Measurements from ENCODE around the gene DIAPH2. TPM values are rescaled to one million over a fixed set of nuclear protein-coding genes. Genes with fewer than 3 reads are reported as not detected.
A peak's percentile ranks its signal among the peaks of the same experiment; 100 is the strongest.

DIAPH2 gene
- total RNA-seq, 2 donors from 2014 or later: 29.7 to 31.7 TPM

- H3K4me1 Mint-ChIP-seq (ENCODE audit: low read depth in 2 of 2): no peaks in the 10 kb centered on the region
- H3K36me3 Mint-ChIP-seq: no peaks in the 10 kb centered on the region
- H3K9me3 Mint-ChIP-seq: no peaks in the 10 kb centered on the region
- H3K27me3 Mint-ChIP-seq: no peaks in the 10 kb centered on the region
- no peak overlapping the region for H3K27ac Mint-ChIP-seq
- DNase-seq (ENCODE audit: low spot score) (no peak), ATAC-seq (no peak)
- H3K4me3 Mint-ChIP-seq: no peak overlapping the region
These were observed 389.8 kb downstream of the DIAPH2 start for GRCh38 chrX:97074400-97074799.

DNA sequence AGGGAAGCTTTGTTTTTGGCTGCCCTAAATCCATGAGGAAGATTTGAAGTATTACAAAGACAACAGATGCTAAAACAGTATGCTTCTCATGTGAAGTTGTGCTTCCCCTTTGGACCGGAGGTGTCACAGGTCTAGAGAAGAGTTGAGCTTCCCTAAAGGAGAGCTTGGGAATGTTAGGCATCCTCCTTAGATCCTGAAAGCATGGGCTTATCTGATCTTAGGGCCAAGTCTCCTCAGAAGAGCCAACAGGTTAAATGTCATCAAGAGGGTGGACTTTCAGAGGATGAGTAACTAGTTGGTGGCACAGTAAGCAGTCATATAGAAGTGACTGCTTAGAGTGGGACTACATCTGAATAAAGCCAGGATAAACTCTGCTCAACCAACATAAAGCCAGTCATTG, 404.5 kb downstream of the DIAPH2 start:
- H3K27ac Mint-ChIP-seq: no peak overlapping the region
- no peaks in the 10 kb centered on the region for H3K4me1 Mint-ChIP-seq (ENCODE audit: low read depth in 2 of 2)
- no peaks in the 10 kb centered on the region for H3K36me3 Mint-ChIP-seq
- no peak overlapping the region for H3K4me3 Mint-ChIP-seq
- H3K9me3 Mint-ChIP-seq: no peaks in the 10 kb centered on the region
- no peaks in the 10 kb centered on the region for H3K27me3 Mint-ChIP-seq
- ATAC-seq (no peak), DNase-seq (ENCODE audit: low spot score) (no peak)

DNA sequence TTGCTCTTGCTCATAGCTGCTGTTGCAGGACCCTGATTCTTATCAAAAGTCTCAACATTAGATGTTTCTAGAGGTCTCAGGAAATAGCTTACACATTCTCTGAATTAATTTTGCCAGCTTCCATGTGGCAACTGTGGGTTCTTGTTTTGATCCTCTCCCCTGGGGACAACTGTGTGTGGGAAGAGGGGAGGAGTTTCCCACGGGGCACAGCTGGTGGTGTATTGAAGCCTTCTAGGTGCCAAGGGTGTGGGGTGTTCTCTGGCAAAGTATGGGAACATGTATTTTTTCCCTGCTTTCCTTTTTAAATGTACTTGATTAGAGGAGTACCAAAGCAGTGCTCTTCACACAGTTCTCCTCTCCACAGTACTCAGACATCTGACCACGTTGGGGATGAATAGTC, 411.7 kb downstream of the DIAPH2 start:
- H3K4me3 Mint-ChIP-seq: no peak overlapping the region
- no peak for DNase-seq (ENCODE audit: low spot score)
- no peak overlapping the region for H3K27ac Mint-ChIP-seq
- H3K36me3 Mint-ChIP-seq: no peaks in the 10 kb centered on the region
- H3K4me1 Mint-ChIP-seq (ENCODE audit: low read depth in 2 of 2): no peaks in the 10 kb centered on the region
- H3K27me3 Mint-ChIP-seq: no peaks in the 10 kb centered on the region
- no peak for ATAC-seq
- no peaks in the 10 kb centered on the region for H3K9me3 Mint-ChIP-seq

DNA sequence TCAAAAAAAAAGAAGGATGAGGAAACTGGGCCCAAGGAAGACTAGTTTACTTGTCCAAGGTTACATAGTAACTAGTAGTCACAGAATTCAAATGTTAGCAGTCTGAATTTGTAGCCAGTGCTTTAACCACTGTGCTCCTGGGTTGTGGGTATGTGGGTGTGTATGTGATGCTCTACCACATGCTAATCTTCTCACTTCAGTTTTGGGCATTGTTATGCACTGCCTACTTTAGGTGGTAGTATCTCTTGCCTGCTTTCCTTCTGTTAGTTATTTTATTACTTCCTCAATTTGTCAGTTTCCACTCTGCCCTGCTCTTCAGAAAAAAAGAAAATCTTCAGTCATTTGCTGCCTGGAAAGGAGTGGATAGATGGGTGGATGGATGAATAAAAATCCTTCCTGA, 418.3 kb downstream of the DIAPH2 start:
- ATAC-seq (no peak), DNase-seq (ENCODE audit: low spot score) (no peak)
- Mint-ChIP-seq H3K4me1 (ENCODE audit: low read depth in 2 of 2) (peaks cover 2 to 17% of the 10 kb centered on the region in 2 donors), H3K27me3 (peaks cover 0 to 2% of the 10 kb centered on the region in 2 donors), H3K36me3 (peaks cover 15% of the 10 kb centered on the region), H3K9me3 (no peaks in the 10 kb centered on the region), H3K4me3 (no peak overlapping the region), H3K27ac (no peak overlapping the region)

DNA sequence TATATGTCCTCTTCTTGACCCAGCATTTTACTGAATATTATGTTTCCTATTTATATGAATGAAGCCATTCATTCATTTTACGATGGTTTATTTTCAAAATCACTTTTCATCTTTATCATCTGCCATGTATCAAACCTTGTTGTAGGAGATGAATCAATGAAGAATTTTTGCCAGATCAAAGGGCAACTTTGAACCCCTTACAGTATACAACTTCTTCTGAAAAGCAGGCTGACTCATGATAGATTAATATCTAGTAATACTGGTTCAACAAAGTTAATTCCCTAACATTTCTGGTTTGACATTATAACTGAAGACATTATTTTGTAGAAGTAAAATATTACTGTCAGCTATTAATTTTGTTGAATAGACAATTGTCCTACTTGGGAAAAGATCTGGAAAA, 425.1 kb downstream of the DIAPH2 start:
- Mint-ChIP-seq H3K27ac (no peak overlapping the region), H3K27me3 (no peaks in the 10 kb centered on the region), H3K36me3 (no peaks in the 10 kb centered on the region), H3K4me1 (ENCODE audit: low read depth in 2 of 2) (no peaks in the 10 kb centered on the region), H3K9me3 (no peaks in the 10 kb centered on the region), H3K4me3 (no peak overlapping the region)
- no peak for DNase-seq (ENCODE audit: low spot score)
- ATAC-seq: no peak

DNA sequence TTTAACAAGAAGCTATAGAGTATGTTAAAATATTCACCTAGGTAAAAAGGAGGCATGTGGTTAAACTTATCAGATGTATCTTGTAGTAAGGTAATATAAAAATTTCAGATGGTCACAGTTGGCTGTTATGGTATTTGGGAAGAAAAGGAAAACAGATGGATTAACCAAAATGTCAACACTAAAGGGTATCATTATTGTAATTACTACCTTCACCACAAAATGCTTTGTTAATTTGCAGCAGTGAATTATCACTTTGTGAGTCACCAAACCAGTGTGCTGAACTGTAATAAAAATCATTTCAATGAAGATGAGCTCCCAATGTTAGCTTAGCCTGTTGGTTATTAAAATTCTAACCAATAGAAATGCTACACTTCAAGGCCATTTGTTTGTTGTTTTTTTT, 432.9 kb downstream of the DIAPH2 start:
- Mint-ChIP-seq H3K9me3 (no peaks in the 10 kb centered on the region), H3K4me1 (ENCODE audit: low read depth in 2 of 2) (peaks cover 0 to 8% of the 10 kb centered on the region in 2 donors), H3K27ac (no peak overlapping the region), H3K4me3 (no peak overlapping the region), H3K27me3 (peaks cover 0 to 2% of the 10 kb centered on the region in 2 donors), H3K36me3 (no peaks in the 10 kb centered on the region)
- DNase-seq (ENCODE audit: low spot score): no peak
- no peak for ATAC-seq

DNA sequence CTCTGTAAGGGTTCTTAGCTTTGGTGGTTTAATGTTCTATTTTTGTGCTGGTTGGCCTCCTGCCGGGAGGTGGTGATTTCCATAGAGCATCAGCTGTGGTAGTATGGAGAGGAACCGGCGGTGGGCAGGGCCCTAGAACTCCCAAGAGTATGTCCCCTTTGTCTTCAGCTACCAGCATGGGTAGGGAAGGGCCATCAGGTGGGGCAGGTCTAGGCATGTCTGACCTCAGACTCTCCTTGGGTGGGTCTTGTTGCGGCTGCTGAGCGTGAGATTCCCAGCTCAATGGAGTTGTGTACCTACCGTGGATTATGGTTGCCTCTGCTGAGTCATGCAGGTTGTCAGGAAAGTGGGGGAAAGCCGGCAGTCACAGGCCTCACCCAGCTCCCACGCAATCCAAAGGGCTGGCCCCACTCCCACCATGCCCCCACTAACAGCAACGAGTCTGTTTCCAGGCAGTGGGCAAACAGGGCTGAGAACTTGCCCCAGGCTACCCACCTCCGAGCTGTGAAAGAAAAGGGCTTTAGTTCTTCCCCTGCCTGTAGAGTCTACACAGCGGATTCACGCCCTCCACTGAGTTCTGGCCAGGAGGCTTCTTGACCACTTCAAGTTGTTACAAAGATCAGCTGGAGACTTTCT, 434.9 kb downstream of the DIAPH2 start:
- Mint-ChIP-seq H3K4me1 (ENCODE audit: low read depth in 2 of 2) (peaks cover 0 to 9% of the 10 kb centered on the region in 2 donors), H3K27ac (peak overlapping the region in 1 of 2 donors; percentile 43), H3K27me3 (peaks cover 0 to 2% of the 10 kb centered on the region in 2 donors), H3K4me3 (no peak overlapping the region), H3K36me3 (no peaks in the 10 kb centered on the region), H3K9me3 (no peaks in the 10 kb centered on the region)
- DNase-seq (ENCODE audit: low spot score) (no peak), ATAC-seq (no peak)

- no peaks in the 10 kb centered on the region for H3K36me3 Mint-ChIP-seq
- peaks cover 0 to 6% of the 10 kb centered on the region in 2 donors for H3K27me3 Mint-ChIP-seq
- ATAC-seq (no peak), DNase-seq (ENCODE audit: low spot score) (no peak)
- no peaks in the 10 kb centered on the region for H3K9me3 Mint-ChIP-seq
- H3K4me3 Mint-ChIP-seq: no peak overlapping the region
- H3K27ac Mint-ChIP-seq: no peak overlapping the region
- H3K4me1 Mint-ChIP-seq (ENCODE audit: low read depth in 2 of 2): peaks cover 0 to 11% of the 10 kb centered on the region in 2 donors
These were observed 438.4 kb downstream of the DIAPH2 start for GRCh38 chrX:97123001-97123400.

DNA sequence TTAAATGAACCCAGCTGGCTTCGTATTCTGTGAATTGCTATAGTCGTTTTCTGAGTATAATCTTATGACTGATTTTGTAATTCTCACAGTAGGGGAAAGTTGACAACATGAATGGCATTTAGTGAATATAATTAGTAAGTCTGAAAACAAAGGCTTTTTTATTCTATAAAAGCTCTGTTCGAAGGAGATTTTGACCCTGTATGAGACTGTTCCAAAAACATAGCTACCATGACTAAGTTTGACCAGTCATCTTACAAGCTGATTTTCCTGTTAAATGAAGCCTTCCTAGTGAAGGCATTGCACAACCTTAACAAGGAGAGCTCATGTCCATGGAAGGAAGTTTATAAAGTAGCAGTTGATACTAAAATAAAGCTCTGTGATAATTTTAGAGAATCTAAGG, 441.4 kb downstream of the DIAPH2 start:
- Mint-ChIP-seq H3K36me3 (no peaks in the 10 kb centered on the region), H3K4me3 (no peak overlapping the region), H3K27me3 (peaks cover 0 to 6% of the 10 kb centered on the region in 2 donors), H3K4me1 (ENCODE audit: low read depth in 2 of 2) (peaks cover 0 to 5% of the 10 kb centered on the region in 2 donors), H3K27ac (no peak overlapping the region), H3K9me3 (no peaks in the 10 kb centered on the region)
- DNase-seq (ENCODE audit: low spot score) (no peak), ATAC-seq (no peak)

- ATAC-seq (no peak), DNase-seq (ENCODE audit: low spot score) (no peak)
- Mint-ChIP-seq H3K4me3 (no peak overlapping the region), H3K27ac (no peak overlapping the region), H3K9me3 (no peaks in the 10 kb centered on the region), H3K36me3 (no peaks in the 10 kb centered on the region), H3K27me3 (no peaks in the 10 kb centered on the region), H3K4me1 (ENCODE audit: low read depth in 2 of 2) (peaks cover 0 to 4% of the 10 kb centered on the region in 2 donors)
These were observed 448.2 kb downstream of the DIAPH2 start for GRCh38 chrX:97132664-97133415.

DNA sequence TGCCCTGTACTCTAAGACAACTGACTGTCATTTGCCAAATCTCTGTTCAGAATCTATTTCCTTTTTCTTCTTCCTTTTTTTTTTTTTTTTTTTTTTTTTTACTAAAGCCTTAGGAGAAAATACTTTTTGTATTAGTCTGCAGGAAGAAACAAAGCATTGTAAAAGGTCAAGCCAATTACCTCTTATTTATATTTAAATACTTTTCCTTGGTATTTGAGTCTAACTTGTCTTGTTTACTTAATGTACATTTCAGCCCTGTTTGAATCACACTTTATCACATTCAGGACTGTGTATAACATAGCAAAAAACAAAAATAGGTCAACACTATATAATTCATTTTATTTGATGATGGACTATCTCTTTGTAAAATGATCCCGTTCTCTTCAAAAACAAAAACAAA, 461.3 kb downstream of the DIAPH2 start:
- Mint-ChIP-seq H3K9me3 (no peaks in the 10 kb centered on the region), H3K4me3 (no peak overlapping the region), H3K27ac (no peak overlapping the region)

GRCh38 chrX:97155816-97156215, 471.2 kb downstream of the DIAPH2 start:
- no peaks in the 10 kb centered on the region for H3K9me3 Mint-ChIP-seq
- peaks cover 6 to 7% of the 10 kb centered on the region in 2 donors for H3K4me1 Mint-ChIP-seq (ENCODE audit: low read depth in 2 of 2)
- peaks cover 0 to 2% of the 10 kb centered on the region in 2 donors for H3K27me3 Mint-ChIP-seq
- no peak overlapping the region for H3K27ac Mint-ChIP-seq
- H3K4me3 Mint-ChIP-seq: no peak overlapping the region
- no peak for DNase-seq (ENCODE audit: low spot score)
- no peaks in the 10 kb centered on the region for H3K36me3 Mint-ChIP-seq
- no peak for ATAC-seq

More for the DNA sequence above, 461.3 kb downstream of the DIAPH2 start:
- H3K36me3 Mint-ChIP-seq: no peaks in the 10 kb centered on the region
- no peaks in the 10 kb centered on the region for H3K4me1 Mint-ChIP-seq (ENCODE audit: low read depth in 2 of 2)
- no peak for DNase-seq (ENCODE audit: low spot score)
- ATAC-seq: no peak
- peaks cover 0 to 4% of the 10 kb centered on the region in 2 donors for H3K27me3 Mint-ChIP-seq

- H3K27ac Mint-ChIP-seq: no peak overlapping the region
- peaks cover 6 to 7% of the 10 kb centered on the region in 2 donors for H3K4me1 Mint-ChIP-seq (ENCODE audit: low read depth in 2 of 2)
- no peaks in the 10 kb centered on the region for H3K36me3 Mint-ChIP-seq
- DNase-seq (ENCODE audit: low spot score): no peak
- peaks cover 0 to 2% of the 10 kb centered on the region in 2 donors for H3K27me3 Mint-ChIP-seq
- no peaks in the 10 kb centered on the region for H3K9me3 Mint-ChIP-seq
- H3K4me3 Mint-ChIP-seq: no peak overlapping the region
- ATAC-seq: no peak
These were observed 473.6 kb downstream of the DIAPH2 start for GRCh38 chrX:97158269-97158668.

GRCh38 chrX:97159916-97160800, 475.5 kb downstream of the DIAPH2 start:
- H3K4me1 Mint-ChIP-seq (ENCODE audit: low read depth in 2 of 2): peaks cover 6 to 7% of the 10 kb centered on the region in 2 donors
- H3K4me3 Mint-ChIP-seq: no peak overlapping the region
- ATAC-seq: no peak
- H3K36me3 Mint-ChIP-seq: no peaks in the 10 kb centered on the region
- no peak for DNase-seq (ENCODE audit: low spot score)
- H3K27me3 Mint-ChIP-seq: peaks cover 0 to 2% of the 10 kb centered on the region in 2 donors
- H3K27ac Mint-ChIP-seq: no peak overlapping the region
- no peaks in the 10 kb centered on the region for H3K9me3 Mint-ChIP-seq

Data from natural killer cell treated with Interleukin-12 subunit alpha and Interleukin-12 subunit beta and Interleukin-15 and Interleukin-18, amount 100 ng/mL, for 72 hours (primary cell).